B cell (primary cell): ENCODE data around the gene FMN1. TPM values are rescaled to one million over a fixed set of nuclear protein-coding genes. Genes with fewer than 3 reads are reported as not detected.

Experiments used
- ATAC-seq: fragments of 200-7000 bp; cut with Tn5 transposase; one replicate; pipeline ENCODE4 v1.10.0; 2021; ENCODE audit warnings: low read depth, mild to moderate bottlenecking, moderate number of reproducible peaks, moderate library complexity
- CTCF ChIA-PET: fragments of 350-600 bp; sonication (Branson Sonifier 250); formaldehyde crosslinking; loops from one replicate; lab custom pipeline; 2021; ENCODE audit warnings: antibody characterized with exemption, inconsistent platforms; lab: Charles Lee
- POLR2A ChIA-PET: fragments of 350-600 bp; sonication (Branson Sonifier 250); formaldehyde crosslinking; loops from one replicate; lab custom pipeline; 2021; ENCODE audit warnings: antibody characterized with exemption; lab: Charles Lee
- DNase-seq: peaks from one replicate; pipeline ENCODE4 v3.0.0; 2013
- H2AFZ ChIP-seq: 2 replicates; pipeline ENCODE4 v1.6.1; 2012; ENCODE audit warnings: mild to moderate bottlenecking, low read depth, low read length; ENCODE audit not compliant: insufficient read depth, poor library complexity, severe bottlenecking
- H3K27ac ChIP-seq, 2 donors: 1 replicate in 1 of 2; 2 replicates in 1 of 2; pipeline ENCODE4 v1.5.1; 2012 to 2013; ENCODE audit warnings: low read length in 2 of 2, mild to moderate bottlenecking in 2 of 2, moderate library complexity in 1 of 2
- H3K27me3 ChIP-seq, 4 experiments: fragments of 200-600 bp in 1 of 4; sonication (generic) in 1 of 4; replicated peaks in 1 of 4; 1 replicate in 2 of 4; 2 replicates in 2 of 4; pipeline versions ENCODE4 v1.6.1 to v1.7.0; 2013 to 2016; ENCODE audit warnings: low read length in 3 of 4, mild to moderate bottlenecking in 2 of 4, mixed read lengths in 1 of 4, moderate library complexity in 1 of 4; ENCODE audit not compliant: insufficient read depth in 4 of 4, control insufficient read depth in 3 of 4; ENCODE audit errors: control extremely low read depth in 1 of 4
- H3K36me3 ChIP-seq, 2 experiments: replicated peaks in 1 of 2; 1 replicate in 1 of 2; 2 replicates in 1 of 2; pipeline versions ENCODE4 v1.6.1 to v1.7.1; 2013; ENCODE audit warnings: low read length in 1 of 2; ENCODE audit not compliant: insufficient read depth in 2 of 2, control insufficient read depth in 1 of 2; ENCODE audit errors: control extremely low read depth in 1 of 2, extremely low read depth in 1 of 2
- H3K4me1 ChIP-seq, 2 donors: fragments of 200-600 bp in 1 of 2; sonication (generic) in 1 of 2; 1 replicate in 1 of 2; 2 replicates in 1 of 2; pipeline versions ENCODE4 v1.5.1 to v1.6.1; 2013 to 2017; ENCODE audit warnings: low read length in 2 of 2; ENCODE audit not compliant: control insufficient read depth in 2 of 2, insufficient read depth in 2 of 2
- H3K4me2 ChIP-seq: replicated peaks from 2 replicates; pipeline ENCODE3; 2012; ENCODE audit warnings: mild to moderate bottlenecking, low read depth, low read length; ENCODE audit not compliant: poor library complexity, severe bottlenecking
- H3K4me3 ChIP-seq, 5 experiments: fragments of 200-600 bp in 1 of 5; sonication (generic) in 1 of 5; 1 replicate in 3 of 5; 2 replicates in 2 of 5; pipeline versions ENCODE4 v1.5.1 to v1.7.0; 2011 to 2016; ENCODE audit warnings: low read length in 4 of 5, mild to moderate bottlenecking in 4 of 5, low read depth in 2 of 5, control low read depth in 1 of 5, moderate library complexity in 1 of 5; ENCODE audit not compliant: insufficient read depth in 1 of 5; ENCODE audit errors: control extremely low read depth in 1 of 5, extremely low read depth in 1 of 5
- H3K79me2 ChIP-seq: fragments of 200-600 bp; sonication (generic); one replicate; pipeline ENCODE4 v1.6.0; 2016; ENCODE audit warnings: low read length; ENCODE audit not compliant: control insufficient read depth, insufficient read depth
- H3K9ac ChIP-seq: fragments of 200-600 bp; sonication (generic); 2 replicates; pipeline ENCODE4 v1.6.1; 2017; ENCODE audit warnings: mild to moderate bottlenecking, low read length, moderate library complexity
- H3K9me3 ChIP-seq, 3 donors: one replicate each; pipeline versions ENCODE4 v1.6.1 to v1.7.1; 2013; ENCODE audit warnings: low read length in 2 of 3; ENCODE audit not compliant: control insufficient read depth in 2 of 3, insufficient read depth in 1 of 3; ENCODE audit errors: control extremely low read depth in 1 of 3
- H4K20me1 ChIP-seq: 2 replicates; pipeline ENCODE4 v1.6.0; 2012; ENCODE audit warnings: mild to moderate bottlenecking, low read length; ENCODE audit not compliant: insufficient read depth, control insufficient read depth, poor library complexity, severe bottlenecking
- H3K27ac Mint-ChIP-seq: one replicate; pipeline ENCODE4 v1.8.0; 2021; ENCODE audit warnings: mixed read lengths
- H3K27me3 Mint-ChIP-seq: one replicate; pipeline ENCODE4 v1.8.0; 2021; ENCODE audit warnings: mixed read lengths
- H3K4me1 Mint-ChIP-seq: one replicate; pipeline ENCODE4 v1.8.0; 2021; ENCODE audit warnings: mixed read lengths
- H3K4me3 Mint-ChIP-seq: one replicate; pipeline ENCODE4 v1.8.0; 2021; ENCODE audit warnings: mixed read lengths
- H3K9me3 Mint-ChIP-seq: one replicate; pipeline ENCODE4 v1.8.0; 2022; ENCODE audit warnings: mixed read lengths; ENCODE audit not compliant: insufficient read depth
- CTCF ChIP-seq: fragments of 200-600 bp; IDR thresholded peaks from one replicate; pipeline ENCODE4 v1.8.0; 2022; ENCODE audit warnings: antibody characterized with exemption, mild to moderate bottlenecking
- EZH2 ChIP-seq: IDR thresholded peaks from 2 replicates; pipeline ENCODE4 v1.6.1; 2012; ENCODE audit warnings: borderline replicate concordance, low read depth, mild to moderate bottlenecking, moderate library complexity, low read length; ENCODE audit not compliant: insufficient read depth, poor library complexity, severe bottlenecking
- WGBS: methylation state at CpG from one replicate; pipeline ENCODE4 v1.1.5; 2013; ENCODE audit warnings: missing lambda C conversion rate; ENCODE audit not compliant: insufficient coverage; 5-methylcytosine and 5-hydroxymethylcytosine counted together
- intact Hi-C: fragments of 100-400 bp; cut with micrococcal nuclease; formaldehyde crosslinking; loops from one replicate; pipeline ENCODE4 v1.10.0; 2022
- polyA plus RNA-seq: library from polyadenylated mRNA; depleted of rRNA; stranded (reverse); fragments of >200 nt; gene quantifications from 2 replicates; pipeline ENCODE4 v1.2.3, GENCODE V29; 2012
- total RNA-seq, 2 donors: library from RNA; stranded (reverse); fragments of 120-200 nt in 1 of 2; gene quantifications; 1 replicate in 1 of 2; 2 replicates in 1 of 2; pipeline versions ENCODE4 v1.2.3 to v1.2.4, GENCODE V29; 2013 to 2022

FMN1 gene
- total and polyA plus RNA-seq, 2 donors (not counting 1 experiment from before 2014, with no cell fraction given), result 0.21 to 0.96 TPM

DNA sequence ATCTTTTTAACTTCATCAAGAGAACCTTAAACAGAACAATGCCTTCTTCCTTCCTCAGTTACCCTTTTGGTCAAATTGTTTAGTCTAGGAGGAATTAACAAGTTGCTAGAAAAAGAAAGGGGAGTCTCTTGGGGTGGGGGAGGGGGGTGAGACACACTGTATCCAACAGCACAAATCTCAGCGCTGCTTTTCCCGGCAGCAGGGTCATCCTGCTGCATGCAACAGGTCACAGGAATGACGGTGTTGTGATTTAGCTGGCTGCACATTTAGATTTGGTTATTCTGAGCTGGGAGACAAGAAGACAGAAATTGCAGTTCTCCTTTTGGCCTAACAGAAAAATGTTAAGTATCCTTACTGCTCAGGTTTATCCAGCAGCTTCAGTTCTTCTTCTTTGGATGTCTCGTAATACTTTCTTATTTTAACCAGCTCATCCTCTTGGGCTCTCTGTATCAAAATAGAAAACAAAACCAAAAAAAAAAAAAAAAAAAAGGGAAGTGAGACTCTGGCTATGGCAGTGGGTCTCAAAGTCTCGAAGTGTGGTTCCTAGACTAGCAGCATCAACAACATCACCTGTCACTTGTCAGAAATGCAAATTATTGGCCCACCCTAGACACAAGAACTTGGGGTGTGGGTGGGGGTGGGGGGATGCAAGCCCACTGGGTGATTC, 286.2 kb downstream of the FMN1 start:
- intact Hi-C loops, result loop anchor here (1.0 to 2.0 kb wide), 3 partner anchors 9 to 73 kb away; no protein-coding TSS in a partner anchor
- Mint-ChIP-seq H3K4me3 (peak overlapping the region; percentile 68), H3K27ac (peak overlapping the region; percentile 72), H3K27me3 (no peaks in the 10 kb centered on the region), H3K9me3 (no peaks in the 10 kb centered on the region), H3K4me1 (peaks cover 70% of the 10 kb centered on the region)
- H3K79me2 ChIP-seq, result no peaks in the 10 kb centered on the region
- WGBS, result no CpG with 5 or more reads among the region's 5 CpGs
- ATAC-seq (peak; percentile 90), DNase-seq (peak; percentile 81)
- H3K4me1 ChIP-seq, result peaks cover 56 to 61% of the 10 kb centered on the region in 2 donors
- H4K20me1 ChIP-seq, result no peaks in the 10 kb centered on the region
- no peaks in the 10 kb centered on the region for H3K36me3 ChIP-seq
- H3K27ac ChIP-seq, result peak overlapping the region; percentile 52 to 54
- H2AFZ ChIP-seq, result peak overlapping the region; percentile 48
- H3K4me3 ChIP-seq, result peak overlapping the region; percentile 14 to 58 (median 35)
- no peaks in the 10 kb centered on the region for H3K27me3 ChIP-seq
- TF ChIP-seq EZH2 (no peak), CTCF (no peak)
- H3K4me2 ChIP-seq, result peak overlapping the region; percentile 68
- H3K9me3 ChIP-seq, result no peaks in the 10 kb centered on the region
- ChIA-PET CTCF (interaction anchor here (0.7 to 3.1 kb wide), 12 partner anchors 8 to 1641 kb away, joined by 3 to 23 read pairs (median 4); no protein-coding TSS in a partner anchor), POLR2A (interaction anchor here (0.9 to 1.2 kb wide), 4 partner anchors 8 to 35 kb away, joined by 3 to 9 read pairs (median 4); no protein-coding TSS in a partner anchor)
- H3K9ac ChIP-seq, result peak overlapping the region; percentile 60

DNA sequence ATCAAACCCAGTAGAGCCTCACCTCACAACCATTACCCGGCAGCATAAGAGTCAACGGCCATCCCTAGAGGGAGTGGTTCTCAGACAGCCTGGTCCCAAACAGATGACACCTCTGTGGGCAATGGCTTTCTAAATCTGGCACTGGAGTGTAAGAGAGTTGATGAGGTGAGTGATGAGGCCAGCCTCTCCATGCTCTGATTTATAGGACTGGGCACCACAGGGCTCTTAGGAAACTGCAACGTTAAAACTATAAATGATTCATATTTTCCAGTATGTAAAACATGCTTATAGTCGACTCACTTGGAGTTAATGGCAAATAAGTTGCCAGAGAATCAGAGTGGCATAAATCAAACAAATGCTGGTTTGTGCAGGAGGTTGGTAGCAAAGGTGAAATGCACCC, 289.0 kb downstream of the FMN1 start:
- ATAC-seq, result no peak
- TF ChIP-seq CTCF, result no peak
- no peak for TF ChIP-seq EZH2
- H3K36me3 ChIP-seq, result no peaks in the 10 kb centered on the region
- no peak overlapping the region for H2AFZ ChIP-seq
- intact Hi-C loops, result no loop called here
- H3K27ac ChIP-seq, result no peak overlapping the region
- no peaks in the 10 kb centered on the region for H4K20me1 ChIP-seq
- H3K27me3 Mint-ChIP-seq, result peaks cover 3% of the 10 kb centered on the region
- ChIA-PET CTCF (interaction anchor here (1.6 kb wide), 1 partner anchor 31 kb away, joined by 6 read pairs; no protein-coding TSS in a partner anchor), POLR2A (no interaction called here)
- WGBS, result 100% methylated on average over 1 of the region's 4 CpGs
- no peaks in the 10 kb centered on the region for H3K79me2 ChIP-seq
- no peak overlapping the region for H3K27ac Mint-ChIP-seq
- H3K4me3 Mint-ChIP-seq, result no peak overlapping the region
- H3K9me3 Mint-ChIP-seq, result no peaks in the 10 kb centered on the region
- no peak overlapping the region for H3K9ac ChIP-seq
- no peak overlapping the region for H3K4me2 ChIP-seq
- DNase-seq, result no peak
- peaks cover 61% of the 10 kb centered on the region for H3K4me1 Mint-ChIP-seq
- peaks cover 45 to 51% of the 10 kb centered on the region in 2 donors for H3K4me1 ChIP-seq
- H3K27me3 ChIP-seq, result no peaks in the 10 kb centered on the region
- H3K9me3 ChIP-seq, result no peaks in the 10 kb centered on the region
- no peak overlapping the region for H3K4me3 ChIP-seq
